Colon (tissue), 2 donors: ENCODE data around the gene AVEN.
"Not testable (repeated sequence)": the region's sequence is repeated elsewhere in the genome, so short reads cannot be mapped to it uniquely, and the experiment has no call there.

Experiments used
- FAIRE-seq: peaks from 2 replicates; lab custom pipeline; 2012; peaks lifted over from hg19 to GRCh38; lab: Jason Lieb, UNC
- donor health status: control.
- donor health status: control.

AVEN gene, protein sequence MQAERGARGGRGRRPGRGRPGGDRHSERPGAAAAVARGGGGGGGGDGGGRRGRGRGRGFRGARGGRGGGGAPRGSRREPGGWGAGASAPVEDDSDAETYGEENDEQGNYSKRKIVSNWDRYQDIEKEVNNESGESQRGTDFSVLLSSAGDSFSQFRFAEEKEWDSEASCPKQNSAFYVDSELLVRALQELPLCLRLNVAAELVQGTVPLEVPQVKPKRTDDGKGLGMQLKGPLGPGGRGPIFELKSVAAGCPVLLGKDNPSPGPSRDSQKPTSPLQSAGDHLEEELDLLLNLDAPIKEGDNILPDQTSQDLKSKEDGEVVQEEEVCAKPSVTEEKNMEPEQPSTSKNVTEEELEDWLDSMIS

DNA sequence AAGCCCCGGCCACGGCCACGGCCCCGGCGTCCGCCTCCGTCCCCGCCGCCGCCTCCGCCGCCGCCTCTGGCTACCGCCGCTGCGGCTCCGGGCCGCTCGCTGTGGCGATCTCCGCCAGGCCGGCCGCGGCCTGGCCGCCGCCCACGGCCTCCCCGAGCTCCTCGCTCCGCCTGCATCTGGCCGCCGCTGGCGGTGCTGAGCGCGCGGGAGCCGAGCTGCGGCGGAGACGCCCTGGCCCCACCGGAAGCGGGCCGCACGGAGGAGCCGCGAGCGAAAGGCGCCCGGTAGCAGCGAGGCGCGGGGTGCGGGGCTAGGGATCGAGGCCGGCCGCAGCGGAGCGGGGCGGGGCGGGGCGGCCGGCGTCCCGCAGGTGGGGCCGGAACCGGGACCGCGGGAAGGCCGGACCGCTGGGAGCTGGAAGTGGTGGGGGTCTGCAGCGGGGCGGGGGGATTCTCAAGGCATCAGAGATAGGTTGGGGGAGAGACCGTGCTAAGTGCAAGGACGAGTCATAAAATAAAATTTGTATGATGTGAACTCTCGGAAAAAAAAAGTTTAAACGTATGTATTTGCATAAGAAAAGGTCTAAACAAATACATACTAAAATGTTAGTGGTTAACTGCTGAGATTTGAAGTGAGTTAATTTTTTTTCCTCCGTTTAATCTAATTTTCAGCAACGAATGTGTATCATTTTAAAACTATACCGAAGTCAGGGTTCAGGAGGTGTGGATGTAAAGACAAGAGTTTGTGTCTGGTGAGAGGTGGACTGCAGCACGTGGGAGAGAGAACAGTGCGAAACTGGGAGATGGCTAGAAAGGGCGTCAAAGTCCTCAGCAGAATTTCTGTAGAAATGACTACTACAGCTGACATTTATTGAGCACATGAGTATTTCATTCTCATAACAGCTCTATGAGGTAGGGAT is at the start of gene AVEN:
AVEN (minus strand) TSS at position 334 of the 919 bp plus-strand sequence; CDS start at position 176, 158 bp downstream.
- FAIRE-seq, result no peak

DNA sequence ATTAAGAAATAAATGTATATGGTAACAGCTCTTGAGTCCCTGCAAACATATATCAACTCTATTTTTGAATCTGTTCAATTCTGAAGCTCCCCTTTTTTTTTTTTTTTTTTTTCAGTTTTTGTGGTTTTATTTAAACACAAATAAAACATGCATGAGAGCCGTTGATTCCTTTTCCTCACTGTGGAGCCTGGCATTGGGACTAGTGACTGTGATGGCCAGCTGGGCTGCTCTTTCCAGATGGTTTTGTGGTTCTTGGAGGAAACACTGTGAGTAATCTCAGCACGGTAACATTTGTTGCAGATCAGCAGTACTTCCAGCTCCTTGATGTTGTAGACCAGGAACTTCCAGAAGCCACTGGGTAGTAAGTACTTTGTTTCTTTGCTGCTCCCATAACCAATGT is 46.7 kb upstream of the AVEN start:
- no peak for FAIRE-seq

DNA sequence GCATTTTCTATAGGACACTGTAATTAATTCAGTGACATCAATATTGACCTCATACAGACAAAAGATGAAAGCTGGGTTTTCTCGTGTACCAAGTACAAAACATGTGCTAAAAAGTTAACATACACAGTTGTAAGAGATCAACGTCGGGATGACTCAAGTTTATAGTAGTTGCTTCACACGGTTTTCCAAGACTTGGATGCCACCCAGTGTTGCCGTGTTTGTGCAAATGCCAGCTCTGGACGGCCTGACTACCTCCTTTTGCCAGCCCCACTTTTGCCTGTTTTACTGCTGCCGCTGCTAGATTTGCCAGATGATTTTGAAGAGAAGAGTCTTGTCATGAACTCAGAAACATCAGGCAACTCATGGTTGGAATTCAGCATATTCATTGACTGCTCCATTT is 45.1 kb upstream of the AVEN start:
- no peak for FAIRE-seq

DNA sequence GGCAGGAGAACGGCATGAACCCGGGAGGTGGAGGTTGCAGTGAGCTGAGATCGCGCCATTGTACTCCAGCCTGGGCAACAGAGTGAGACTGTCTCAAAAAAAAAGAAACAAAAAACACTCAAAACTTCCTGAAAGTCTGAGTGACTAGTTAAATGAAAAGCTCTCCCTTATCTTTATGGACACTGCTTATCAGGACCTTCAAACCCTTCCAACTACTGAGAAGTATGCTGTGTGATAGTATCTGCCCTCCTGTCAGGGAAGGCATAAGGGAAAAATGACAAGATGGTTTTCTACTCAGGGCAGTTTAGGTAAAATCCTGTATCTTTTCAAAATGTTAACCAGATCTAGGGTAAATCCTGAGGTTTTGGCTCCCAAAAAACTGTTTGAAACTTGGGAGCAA is 40.9 kb upstream of the AVEN start:
- no peak for FAIRE-seq

DNA sequence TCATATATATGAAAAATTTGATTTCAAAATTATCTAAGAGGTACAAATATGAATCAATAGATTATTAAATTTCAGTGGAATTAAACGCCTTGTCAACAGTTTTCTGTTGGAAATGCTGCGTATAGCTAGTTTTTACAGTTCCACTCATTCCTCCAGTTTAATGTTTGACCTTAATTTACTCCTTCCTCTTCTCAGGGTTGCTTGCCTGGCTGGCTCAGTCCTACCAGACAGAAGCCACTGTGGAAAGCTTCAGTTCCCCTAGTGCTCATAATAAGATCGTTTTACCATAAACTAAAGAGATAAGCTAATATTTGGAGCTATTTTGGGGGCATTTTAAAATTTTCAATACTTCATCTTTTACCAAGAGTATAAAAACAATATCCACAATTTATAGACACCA is 39.9 kb upstream of the AVEN start:
- no peak for FAIRE-seq

DNA sequence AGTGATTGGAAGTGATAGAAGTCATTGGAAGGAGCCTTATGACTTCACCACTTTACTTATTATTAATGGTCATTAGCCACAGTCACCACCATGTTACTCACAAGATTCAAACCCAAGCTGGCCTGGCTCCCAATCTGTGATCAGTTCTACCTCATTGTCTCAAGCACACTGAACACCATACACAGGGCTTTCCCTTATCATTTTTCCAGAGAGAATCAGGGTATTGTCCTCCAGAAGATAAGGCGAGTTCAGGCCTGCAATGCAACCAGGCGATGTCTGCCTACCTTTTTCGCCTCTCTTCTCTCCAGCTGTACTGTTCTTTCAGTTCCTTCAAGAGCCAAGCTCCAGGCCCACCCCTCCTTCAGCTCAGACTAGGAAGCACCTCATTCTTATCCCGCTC is 37.8 kb upstream of the AVEN start:
- FAIRE-seq, result no peak

DNA sequence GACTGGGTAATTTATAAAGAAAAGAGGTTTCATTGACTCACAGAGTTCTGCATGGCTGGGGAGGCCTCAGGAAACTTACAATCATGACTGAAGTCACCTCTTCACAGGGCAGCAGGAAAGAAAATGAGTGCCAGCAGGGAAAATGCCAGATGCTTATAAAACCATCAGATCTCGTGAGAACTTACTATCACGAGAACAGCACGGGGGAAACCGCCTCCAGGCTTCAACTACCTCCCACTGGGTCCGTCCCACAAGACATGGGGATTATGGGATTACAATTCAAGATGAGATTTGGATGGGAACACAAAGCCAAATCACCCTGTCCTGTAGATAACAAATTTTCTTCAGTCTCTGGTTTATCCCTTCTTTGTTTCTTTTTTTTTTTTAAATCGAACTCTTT is 31.0 kb upstream of the AVEN start:
- FAIRE-seq, result no peak

DNA sequence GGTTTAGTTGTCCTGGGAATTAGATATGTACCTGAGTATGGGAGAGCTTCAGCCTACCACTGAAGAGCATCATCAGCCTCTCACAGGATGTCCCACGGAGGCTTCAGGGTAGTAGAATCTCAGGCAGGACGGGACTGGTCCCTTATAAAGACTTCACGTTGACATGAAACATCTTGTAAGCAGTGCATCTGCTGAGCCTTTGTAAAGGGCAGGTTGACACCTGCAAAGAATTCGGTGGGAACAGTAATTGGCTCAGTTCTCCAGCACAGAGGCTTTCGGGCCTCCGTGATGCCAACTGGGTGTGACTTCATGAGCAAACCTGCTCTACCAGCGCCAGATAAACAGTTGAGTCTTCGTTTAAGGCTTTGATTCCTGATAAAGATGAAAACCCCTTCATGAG is 26.9 kb upstream of the AVEN start:
- FAIRE-seq, result no peak

DNA sequence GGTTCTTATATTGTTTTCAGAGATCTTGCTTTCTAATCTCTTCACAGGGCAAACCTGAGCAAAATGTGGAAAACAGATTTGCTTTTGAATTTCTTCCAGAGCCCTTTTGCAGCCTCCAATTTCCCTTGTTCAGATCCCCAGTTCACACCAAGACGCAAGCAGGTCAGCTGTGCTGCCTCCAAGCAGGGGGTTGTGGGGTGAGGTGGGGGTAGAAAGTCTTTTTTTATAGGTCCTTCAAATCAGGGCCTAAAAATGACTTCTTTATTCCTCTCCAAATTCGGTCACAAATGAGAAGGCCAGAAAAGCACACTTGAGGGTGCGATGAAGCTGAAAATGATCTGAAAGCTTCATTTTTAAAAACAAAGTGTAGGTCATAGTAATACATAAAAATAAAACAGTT is 26.3 kb upstream of the AVEN start:
- FAIRE-seq, result no peak

DNA sequence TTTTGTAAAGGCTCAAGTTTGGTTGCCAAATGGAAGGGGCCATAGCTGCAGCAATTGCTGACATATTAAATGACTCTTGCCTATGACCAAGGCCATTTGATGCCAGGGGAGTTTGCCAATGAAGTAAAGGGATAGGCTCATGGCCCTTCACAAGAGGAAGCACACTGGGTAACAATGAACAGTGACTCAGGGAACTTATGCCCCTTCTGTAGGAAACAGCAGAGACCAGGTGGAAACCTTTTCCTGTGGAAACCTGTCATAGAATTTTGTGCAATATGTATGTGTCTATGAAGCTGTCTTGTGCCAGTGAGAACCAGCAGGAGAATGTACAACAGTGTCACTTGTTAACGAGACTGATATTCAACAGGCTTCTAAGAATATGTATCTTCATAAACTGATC is 25.4 kb upstream of the AVEN start:
- no peak for FAIRE-seq

DNA sequence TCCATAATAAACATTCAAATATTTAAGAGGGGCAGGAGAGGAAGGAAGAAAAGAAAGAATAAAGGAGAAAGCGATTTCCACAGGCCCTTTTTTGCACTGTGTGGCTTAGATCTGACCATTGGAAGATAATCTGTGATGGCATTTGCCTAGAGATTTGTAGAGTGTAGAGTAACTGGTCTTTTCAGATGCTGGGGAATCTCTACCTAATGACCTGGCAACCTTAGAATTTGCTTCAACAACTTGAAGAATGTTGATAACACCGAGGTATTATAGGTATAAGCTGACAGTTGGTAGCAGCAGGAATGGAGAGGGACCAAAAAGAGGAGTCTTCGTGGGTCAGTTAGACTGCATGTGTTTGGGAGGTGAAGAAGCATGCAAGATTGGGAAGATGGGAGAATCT is 20.9 kb upstream of the AVEN start:
- FAIRE-seq, result no peak

DNA sequence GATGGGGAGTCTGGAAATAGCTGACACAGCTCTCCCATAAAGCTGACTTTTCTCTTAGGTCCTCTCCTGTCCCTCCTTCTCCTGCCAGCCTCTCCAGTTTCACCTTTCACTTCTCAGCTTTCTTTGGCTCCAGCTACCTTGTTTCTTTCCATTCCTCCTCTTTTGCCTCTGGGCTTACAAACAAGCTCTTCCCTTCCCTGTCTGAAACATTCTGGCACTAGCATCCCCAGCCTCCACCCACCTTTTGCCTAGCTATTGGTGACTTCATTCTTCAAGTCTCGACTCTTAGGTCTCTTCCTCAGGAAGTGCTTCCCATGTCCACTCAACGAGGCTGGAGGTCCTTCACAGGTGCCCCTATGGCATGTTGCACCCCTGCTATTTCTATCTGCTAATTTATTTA is 20.5 kb upstream of the AVEN start:
- no peak for FAIRE-seq

DNA sequence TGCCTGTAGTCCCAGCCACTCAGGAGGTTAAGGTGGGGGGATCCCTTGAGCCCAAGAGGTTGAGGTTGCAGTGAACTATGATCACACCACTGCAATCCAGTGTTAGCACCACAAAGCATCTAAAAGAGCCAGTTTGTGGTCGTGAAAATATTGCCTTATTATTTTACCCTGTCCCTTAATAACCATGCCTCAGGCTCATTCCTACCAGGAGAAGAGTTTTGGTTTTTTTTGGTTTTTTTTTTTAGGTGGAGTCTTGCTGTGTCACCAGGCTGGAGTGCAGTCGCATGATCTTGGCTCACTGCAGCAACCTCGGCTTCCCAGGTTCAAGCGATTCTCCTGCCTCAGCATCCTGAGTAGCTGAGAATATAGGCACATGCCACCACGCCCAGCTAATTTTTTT is 17.9 kb upstream of the AVEN start:
- FAIRE-seq, result no peak

DNA sequence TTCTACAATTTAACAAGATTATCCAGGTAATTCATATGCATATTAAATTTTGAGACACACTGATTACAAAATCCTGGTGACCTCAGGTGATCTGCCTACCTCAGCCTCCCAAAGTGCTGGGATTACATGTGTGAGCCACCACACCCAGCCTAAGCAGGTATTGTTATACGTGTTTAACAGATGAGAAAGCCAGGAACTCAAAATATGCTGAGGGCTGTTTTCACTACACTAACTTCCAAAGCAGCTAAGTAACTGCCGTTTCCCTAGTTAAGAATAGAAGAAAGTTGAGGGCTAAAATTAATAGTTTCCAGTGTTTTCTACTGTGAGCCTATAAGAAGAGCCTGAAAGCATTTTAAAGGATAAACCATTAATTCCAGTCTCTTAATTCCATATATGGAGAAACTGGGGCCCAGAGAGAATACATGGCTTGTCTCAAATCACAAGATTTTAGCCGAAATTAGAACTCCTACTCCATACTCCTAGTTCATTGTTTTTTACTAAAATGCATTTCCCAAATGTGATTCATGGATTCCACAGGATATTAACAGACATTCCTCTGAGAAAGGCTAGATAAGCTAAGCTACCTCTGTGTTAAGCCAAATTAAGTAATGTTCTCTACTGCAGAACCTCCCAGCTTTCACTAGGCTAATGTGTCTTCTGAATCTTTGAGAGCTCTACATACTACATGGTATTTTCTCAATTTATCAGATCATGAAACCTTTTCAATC is 17.0 kb upstream of the AVEN start:
- no peak for FAIRE-seq

DNA sequence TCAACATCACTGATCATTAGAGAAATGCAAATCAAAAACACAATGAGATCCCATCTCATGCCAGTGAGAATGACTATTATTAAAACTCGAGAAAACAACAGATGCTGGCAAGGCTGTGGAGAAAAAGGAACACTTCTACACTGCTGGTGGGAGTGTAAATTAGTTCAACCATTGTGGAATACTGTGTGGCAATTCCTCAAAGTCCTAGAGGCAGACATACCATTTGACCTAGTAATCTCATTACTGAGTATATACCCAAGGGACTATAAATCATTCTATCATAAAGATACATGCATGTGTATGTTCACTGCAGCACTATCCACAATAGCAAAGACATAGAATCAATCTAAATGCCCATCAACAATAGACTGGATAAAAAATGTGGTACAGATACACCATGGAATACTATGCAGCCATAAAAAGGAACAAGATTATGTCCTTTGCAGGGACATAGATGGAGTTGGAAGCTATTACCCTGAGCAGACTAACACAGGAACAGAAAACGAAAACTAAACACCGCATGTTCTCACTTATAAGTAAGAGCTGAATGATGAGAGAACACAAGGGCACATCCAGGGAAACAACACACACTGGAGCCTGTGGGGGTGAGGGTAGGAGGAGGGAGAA is 15.2 kb upstream of the AVEN start:
- no peak for FAIRE-seq

DNA sequence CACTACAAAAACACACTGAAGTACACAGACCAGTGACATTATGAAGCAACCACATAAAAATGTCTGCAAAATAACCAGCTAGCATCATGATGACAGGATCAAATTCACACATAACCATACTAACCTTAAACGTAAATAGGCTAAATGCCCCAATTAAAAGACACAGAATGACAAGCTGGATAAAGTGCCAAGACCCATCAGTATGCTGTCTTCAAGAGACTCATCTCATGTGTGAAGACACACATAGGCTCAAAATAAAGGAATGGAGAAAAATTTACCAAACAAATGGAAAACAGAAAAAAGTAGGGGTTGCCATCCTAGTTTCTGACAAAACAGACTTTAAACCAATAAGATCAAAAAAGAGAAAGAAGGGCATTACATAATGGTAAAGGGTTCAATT is 11.4 kb upstream of the AVEN start:
- not testable (repeated sequence) for FAIRE-seq

DNA sequence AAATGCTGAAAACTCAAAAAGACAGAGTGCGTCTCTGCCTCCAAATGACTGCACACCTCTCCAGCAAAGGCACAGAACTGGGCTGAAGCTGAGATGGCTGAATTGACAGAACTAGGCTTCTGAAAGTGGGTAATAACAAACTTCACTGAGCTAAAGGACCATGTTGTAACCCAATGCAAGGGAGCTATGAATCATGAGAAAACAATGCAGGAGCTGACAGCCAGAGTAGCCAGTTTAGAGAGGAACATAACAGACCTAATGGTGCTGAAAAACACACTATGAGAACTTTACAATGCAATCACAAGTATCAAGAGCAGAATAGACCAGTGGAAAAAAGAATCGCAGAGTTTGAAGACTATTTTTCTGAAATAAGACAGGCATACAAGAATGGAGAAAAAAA is 10.1 kb upstream of the AVEN start:
- no peak for FAIRE-seq

DNA sequence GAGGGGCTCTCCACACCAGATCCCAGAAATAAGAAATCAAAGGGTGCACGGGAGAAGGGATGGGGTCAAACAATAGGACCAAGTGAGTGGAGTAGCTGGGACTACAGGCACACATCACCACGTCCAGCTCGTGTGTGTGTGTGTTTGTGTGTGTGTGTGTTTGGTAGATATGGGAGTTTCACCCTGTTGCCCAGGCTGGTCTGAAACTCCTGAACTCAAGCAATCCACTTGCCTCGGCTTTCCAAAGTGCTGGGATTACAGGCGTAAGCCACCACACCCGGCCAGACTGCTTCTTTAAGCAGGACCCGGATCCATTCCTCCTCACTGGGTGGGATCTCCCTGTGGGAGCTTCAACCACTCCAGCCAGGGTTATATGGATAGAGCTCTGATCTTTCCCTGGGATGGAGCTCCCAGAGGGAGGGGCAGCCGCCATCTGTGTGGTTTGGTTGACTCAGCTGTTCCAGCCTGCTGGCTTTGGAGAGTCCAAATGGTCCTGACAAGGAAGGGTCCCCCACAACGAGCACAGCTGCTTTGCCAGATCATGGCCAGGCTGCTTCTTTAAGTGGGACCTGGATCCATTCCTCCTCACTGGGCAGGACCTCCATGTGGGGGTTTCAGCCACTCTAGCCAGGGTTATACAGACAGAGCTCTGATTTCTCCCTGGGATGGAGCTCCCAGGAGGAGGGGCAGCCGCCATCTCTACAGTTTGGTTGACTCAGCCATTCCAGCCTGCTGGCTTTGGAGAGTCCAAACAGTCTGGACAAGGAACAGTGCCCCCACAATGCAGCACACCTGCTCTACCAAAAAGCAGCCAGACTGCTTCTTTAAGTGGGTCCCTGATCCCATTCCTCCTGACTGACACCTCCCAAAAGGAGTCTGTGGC is 9.1 kb upstream of the AVEN start:
- no peak for FAIRE-seq

DNA sequence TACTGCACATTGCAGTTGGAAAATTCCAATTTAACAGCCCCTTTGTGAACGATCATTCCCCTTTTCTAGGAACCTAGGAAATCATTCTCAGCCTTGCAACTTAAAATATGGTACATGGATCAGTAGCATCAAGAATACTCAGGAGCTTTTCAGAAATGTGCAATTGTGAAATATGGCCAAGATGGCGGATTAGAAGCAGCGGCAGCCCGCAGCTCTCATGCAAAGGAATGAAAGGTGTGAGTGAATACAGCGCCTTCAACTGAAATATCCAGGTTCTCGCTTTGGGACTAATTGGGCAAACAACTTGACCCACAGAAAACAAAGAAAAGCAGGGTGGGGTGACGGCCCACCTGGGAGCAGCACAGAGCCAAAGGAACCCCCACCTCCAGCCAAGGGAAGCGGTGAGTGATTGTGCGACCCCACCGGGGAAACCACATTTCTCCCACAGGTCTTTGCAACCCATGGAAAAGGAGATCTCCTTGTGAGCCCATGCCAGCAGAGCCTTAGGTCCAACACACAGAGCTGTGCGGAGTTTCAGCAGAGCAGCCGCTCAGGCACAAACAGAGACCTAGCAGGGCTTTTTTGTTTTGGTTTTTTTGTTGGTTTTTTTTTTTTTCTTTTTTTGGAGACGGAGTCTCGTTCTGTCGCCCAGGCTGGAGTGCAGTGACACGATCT is 7.6 kb upstream of the AVEN start:
- FAIRE-seq, result no peak

DNA sequence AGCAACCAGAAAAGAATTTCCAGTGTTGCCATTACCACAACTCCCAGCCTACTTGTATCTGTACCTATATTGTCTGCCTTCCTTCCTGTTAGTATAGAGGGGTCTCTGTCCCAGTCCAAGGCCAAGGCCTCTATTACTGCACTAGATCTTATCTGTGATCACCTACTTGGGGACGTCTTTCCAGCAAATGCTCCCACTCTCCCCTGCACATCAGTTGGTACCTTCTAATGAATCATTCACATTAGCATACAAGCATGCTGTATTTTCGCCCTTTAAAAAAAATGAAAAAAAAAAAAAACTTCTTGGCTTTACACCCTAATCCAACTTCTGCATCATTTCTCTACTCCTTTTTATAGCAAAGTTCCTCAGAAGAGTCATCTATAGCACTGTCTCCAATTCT is 4.8 kb upstream of the AVEN start:
- FAIRE-seq, result no peak

DNA sequence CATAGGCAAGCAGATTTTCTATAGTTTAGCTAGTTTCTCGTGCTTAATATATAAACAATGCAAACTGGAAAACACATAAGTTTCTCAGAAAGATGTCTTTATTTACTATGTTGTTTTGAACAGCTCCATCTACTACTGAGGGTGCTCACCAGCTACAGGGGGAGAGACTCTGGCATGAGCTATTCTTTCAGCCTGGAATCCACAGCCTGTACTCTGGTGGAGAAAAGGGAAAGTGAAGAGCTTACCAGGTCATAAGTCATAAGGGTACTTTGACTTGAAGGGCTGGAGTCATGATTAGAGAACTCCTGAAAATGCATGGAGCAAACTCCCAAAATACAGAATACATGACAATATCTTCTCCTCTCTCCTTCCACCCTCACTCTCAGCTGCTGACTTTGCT is 4.4 kb upstream of the AVEN start:
- no peak for FAIRE-seq
